ENCODE data around the gene DYNC1H1. TPM values are rescaled to one million over a fixed set of nuclear protein-coding genes. Genes with fewer than 3 reads are reported as not detected.
"Not testable (repeated sequence)": the region's sequence is repeated elsewhere in the genome, so short reads cannot be mapped to it uniquely, and the experiment has no call there.

DYNC1H1 gene
- total and polyA plus RNA-seq, 2 experiments from 2014 or later: 141 to 405 TPM

- Histone ChIP-seq H3K79me2 (peaks cover 84% of the 10 kb centered on the region), H3K27me3 (no peaks in the 10 kb centered on the region), H3K4me1 (ENCODE audit: insufficient read depth) (peaks cover 17% of the 10 kb centered on the region), H2AFZ (no peak overlapping the region), H4K20me1 (ENCODE audit: insufficient read depth, poor library complexity, severe bottlenecking) (peaks cover 57% of the 10 kb centered on the region), H3K27ac (no peak overlapping the region), H3K36me3 (replicated peaks; ENCODE audit: insufficient read depth, low read depth) (no peaks in the 10 kb centered on the region), H3K9me3 (ENCODE audit: low read depth) (no peaks in the 10 kb centered on the region), H3K4me2 (no peak overlapping the region), H3K4me3 (no peak overlapping the region), H3K9me2 (replicated peaks; ENCODE audit: insufficient read depth) (no peaks in the 10 kb centered on the region)
- DNase-seq (ENCODE audit: low spot score): no peak
- TF ChIP-seq CTCF (IDR thresholded peaks at IDR 0.05; ENCODE audit: poor library complexity): no peak
- no peak for TF ChIP-seq EZH2phosphoT487 (IDR thresholded peaks at IDR 0.05; ENCODE audit: low read depth, severe bottlenecking, unreplicated experiment)
- no peak for TF ChIP-seq EZH2 (IDR thresholded peaks at IDR 0.05; ENCODE audit: borderline replicate concordance)
- 89% methylated on average over 4 of the region's 4 CpGs for WGBS (ENCODE audit: low lambda C conversion rate, missing lambda C conversion rate)
Measured at GRCh38 chr14:101968186-101968585, 3.8 kb downstream of the DYNC1H1 start.

GRCh38 chr14:101969481-101969880 is 5.1 kb downstream of the DYNC1H1 start:
- H3K9me2 ChIP-seq (replicated peaks; ENCODE audit: insufficient read depth): no peaks in the 10 kb centered on the region
- no peak overlapping the region for H3K27ac ChIP-seq
- no peak overlapping the region for H3K4me3 ChIP-seq
- 90% methylated on average over 9 of the region's 9 CpGs for WGBS (ENCODE audit: low lambda C conversion rate, missing lambda C conversion rate)
- no peak overlapping the region for H2AFZ ChIP-seq
- H3K4me1 ChIP-seq (ENCODE audit: insufficient read depth): peaks cover 17% of the 10 kb centered on the region
- no peaks in the 10 kb centered on the region for H3K27me3 ChIP-seq
- H3K4me2 ChIP-seq: no peak overlapping the region
- peaks cover 96% of the 10 kb centered on the region for H3K79me2 ChIP-seq
- no peaks in the 10 kb centered on the region for H3K9me3 ChIP-seq (ENCODE audit: low read depth)
- H3K36me3 ChIP-seq (replicated peaks; ENCODE audit: insufficient read depth, low read depth): no peaks in the 10 kb centered on the region
- TF ChIP-seq CTCF (IDR thresholded peaks at IDR 0.05; ENCODE audit: poor library complexity) (no peak), EZH2phosphoT487 (IDR thresholded peaks at IDR 0.05; ENCODE audit: low read depth, severe bottlenecking, unreplicated experiment) (no peak), EZH2 (IDR thresholded peaks at IDR 0.05; ENCODE audit: borderline replicate concordance) (no peak)
- H4K20me1 ChIP-seq (ENCODE audit: insufficient read depth, poor library complexity, severe bottlenecking): peaks cover 70% of the 10 kb centered on the region
- DNase-seq (ENCODE audit: low spot score): no peak

- H3K27me3 ChIP-seq: no peaks in the 10 kb centered on the region
- peaks cover 12% of the 10 kb centered on the region for H3K4me1 ChIP-seq (ENCODE audit: insufficient read depth)
- H3K36me3 ChIP-seq (replicated peaks; ENCODE audit: insufficient read depth, low read depth): no peaks in the 10 kb centered on the region
- 96% methylated on average over 11 of the region's 11 CpGs for WGBS (ENCODE audit: low lambda C conversion rate, missing lambda C conversion rate)
- H3K9me2 ChIP-seq (replicated peaks; ENCODE audit: insufficient read depth): no peaks in the 10 kb centered on the region
- H3K9me3 ChIP-seq (ENCODE audit: low read depth): no peaks in the 10 kb centered on the region
- peaks cover 79% of the 10 kb centered on the region for H4K20me1 ChIP-seq (ENCODE audit: insufficient read depth, poor library complexity, severe bottlenecking)
- H3K79me2 ChIP-seq: peaks cover 96% of the 10 kb centered on the region
- H2AFZ ChIP-seq: no peak overlapping the region
- no peak overlapping the region for H3K27ac ChIP-seq
- no peak for TF ChIP-seq CTCF (IDR thresholded peaks at IDR 0.05; ENCODE audit: poor library complexity)
- no peak for TF ChIP-seq EZH2phosphoT487 (IDR thresholded peaks at IDR 0.05; ENCODE audit: low read depth, severe bottlenecking, unreplicated experiment)
- no peak for TF ChIP-seq EZH2 (IDR thresholded peaks at IDR 0.05; ENCODE audit: borderline replicate concordance)
- no peak overlapping the region for H3K4me3 ChIP-seq
- DNase-seq (ENCODE audit: low spot score): no peak
- H3K4me2 ChIP-seq: no peak overlapping the region
Measured at GRCh38 chr14:101970830-101971400, 6.5 kb downstream of the DYNC1H1 start.

GRCh38 chr14:101971458-101971857 is 7.1 kb downstream of the DYNC1H1 start:
- not testable (repeated sequence) for DNase-seq (ENCODE audit: low spot score); H3K9me3 ChIP-seq (ENCODE audit: low read depth); H3K27me3 ChIP-seq; H3K36me3 ChIP-seq (replicated peaks; ENCODE audit: insufficient read depth, low read depth); H3K9me2 ChIP-seq (replicated peaks; ENCODE audit: insufficient read depth); H2AFZ ChIP-seq; H3K4me3 ChIP-seq
- H4K20me1 ChIP-seq (ENCODE audit: insufficient read depth, poor library complexity, severe bottlenecking): peaks cover 78% of the 10 kb centered on the region
- H3K27ac ChIP-seq: peak overlapping the region; percentile 87
- peaks cover 96% of the 10 kb centered on the region for H3K79me2 ChIP-seq
- H3K4me2 ChIP-seq: peak overlapping the region; percentile 67
- peaks cover 11% of the 10 kb centered on the region for H3K4me1 ChIP-seq (ENCODE audit: insufficient read depth)
- WGBS (ENCODE audit: low lambda C conversion rate, missing lambda C conversion rate): 93% methylated on average over 2 of the region's 2 CpGs

Measured in hepatocyte (in vitro differentiated cells).